Kidney (tissue), 14 donors: Measurements from ENCODE around the gene PSMA3. TPM values are rescaled to one million over a fixed set of nuclear protein-coding genes. Genes with fewer than 3 reads are reported as not detected.
"Not testable (repeated sequence)": the region's sequence is repeated elsewhere in the genome, so short reads cannot be mapped to it uniquely, and the experiment has no call there.

Experiments
- DNase-seq, 5 donors: peaks; one replicate each; pipeline ENCODE4 v3.0.0-alpha.2; 2013 to 2020
- FAIRE-seq: peaks from 2 replicates; lab custom pipeline; 2012; peaks lifted over from hg19 to GRCh38; lab: Jason Lieb, UNC
- H3K27ac ChIP-seq, 2 donors: one replicate each; pipeline ENCODE4 v1.7.0; 2013; ENCODE audit warnings: low read depth in 2 of 2, low read length in 2 of 2, inconsistent platforms in 1 of 2
- H3K27me3 ChIP-seq: one replicate; pipeline ENCODE4 v1.7.1; 2013; ENCODE audit warnings: low read length, inconsistent platforms; ENCODE audit not compliant: control insufficient read depth, insufficient read depth
- H3K36me3 ChIP-seq, 3 donors: one replicate each; pipeline versions ENCODE4 v1.7.0 to v1.7.1; 2013; ENCODE audit warnings: low read length in 3 of 3, control low read depth in 1 of 3, inconsistent platforms in 1 of 3; ENCODE audit not compliant: insufficient read depth in 3 of 3, control insufficient read depth in 2 of 3
- H3K4me1 ChIP-seq, 3 donors: one replicate each; pipeline versions ENCODE4 v1.7.0 to v1.7.1; 2013; ENCODE audit warnings: low read length in 3 of 3, inconsistent platforms in 1 of 3, low read depth in 1 of 3; ENCODE audit not compliant: control insufficient read depth in 2 of 3, insufficient read depth in 2 of 3
- H3K4me3 ChIP-seq, 3 donors: one replicate each; pipeline versions ENCODE4 v1.7.0 to v1.8.1; 2013; ENCODE audit warnings: low read length in 3 of 3, control low read depth in 1 of 3, inconsistent platforms in 1 of 3
- H3K9ac ChIP-seq, 3 donors: one replicate each; pipeline versions ENCODE4 v1.7.0 to v1.7.1; 2013; ENCODE audit warnings: low read length in 3 of 3, control low read depth in 1 of 3, inconsistent platforms in 1 of 3
- H3K9me3 ChIP-seq, 3 donors: one replicate each; pipeline versions ENCODE4 v1.7.0 to v1.7.1; 2013; ENCODE audit warnings: low read length in 3 of 3, control low read depth in 1 of 3, inconsistent platforms in 1 of 3; ENCODE audit not compliant: control insufficient read depth in 2 of 3, insufficient read depth in 1 of 3
- CTCF ChIP-seq: IDR thresholded peaks from 3 replicates; pipeline ENCODE4 v1.5.1; 2012; ENCODE audit warnings: mild to moderate bottlenecking, moderate library complexity, borderline replicate concordance; ENCODE audit not compliant: insufficient read depth; ENCODE audit errors: extremely low read depth
- intact Hi-C: fragments of 100-400 bp; cut with DNase I; formaldehyde crosslinking; loops from one replicate; pipeline ENCODE4 v1.11.1; 2022
- polyA plus RNA-seq: library from polyadenylated mRNA; stranded (reverse); fragments of 350-450 nt; fragmentation: Illumina TruSeq; extraction: RNeasy Lipid Tissue Mini Kit (QIAGEN cat#74804); gene quantifications from one replicate; pipeline ENCODE4 v1.2.3, GENCODE V29; 2014; ENCODE audit warnings: low read depth, low replicate concordance; ENCODE audit not compliant: insufficient read depth
- total RNA-seq: library from RNA; stranded (reverse); fragmentation: NEBNext Ultra II Directional; extraction: Animal tissue kit (Norgen Biotek cat#: 25700); gene quantifications from one replicate; pipeline ENCODE4 v1.2.1, GENCODE V29; 2021
- donor health status: control.
- donor health status: control.
- donor health status: control.
- donor health status: control.
- donor health status: control.
- donor health status: DM: yes; HTN: yes; CAD: no.
- donor health status: Normal renal cell carcinoma (clear cell type).

Gene PSMA3
- total and polyA plus RNA-seq, 2 donors from 2014 or later: 151 to 164 TPM

GRCh38 chr14:58258156-58258555 is 13.5 kb downstream of the PSMA3 start:
- Histone ChIP-seq H3K4me1 (no peaks in the 10 kb centered on the region), H3K4me3 (no peak overlapping the region), H3K9me3 (no peaks in the 10 kb centered on the region), H3K9ac (no peak overlapping the region), H3K27ac (no peak overlapping the region), H3K36me3 (peaks cover 12 to 40% (median 19%) of the 10 kb centered on the region in 3 donors), H3K27me3 (no peaks in the 10 kb centered on the region)
- intact Hi-C loops: no loop called here
- no peak for TF ChIP-seq CTCF
- DNase-seq: no peak
- no peak for FAIRE-seq

- H3K27ac ChIP-seq, DNase-seq, H3K4me3 ChIP-seq, FAIRE-seq, H3K4me1 ChIP-seq, H3K27me3 ChIP-seq, H3K9ac ChIP-seq, H3K9me3 ChIP-seq, intact Hi-C loops: not testable (repeated sequence)
- peaks cover 14 to 55% (median 31%) of the 10 kb centered on the region in 3 donors for H3K36me3 ChIP-seq
Measured at GRCh38 chr14:58262005-58262404, 17.4 kb downstream of the PSMA3 start.

DNA sequence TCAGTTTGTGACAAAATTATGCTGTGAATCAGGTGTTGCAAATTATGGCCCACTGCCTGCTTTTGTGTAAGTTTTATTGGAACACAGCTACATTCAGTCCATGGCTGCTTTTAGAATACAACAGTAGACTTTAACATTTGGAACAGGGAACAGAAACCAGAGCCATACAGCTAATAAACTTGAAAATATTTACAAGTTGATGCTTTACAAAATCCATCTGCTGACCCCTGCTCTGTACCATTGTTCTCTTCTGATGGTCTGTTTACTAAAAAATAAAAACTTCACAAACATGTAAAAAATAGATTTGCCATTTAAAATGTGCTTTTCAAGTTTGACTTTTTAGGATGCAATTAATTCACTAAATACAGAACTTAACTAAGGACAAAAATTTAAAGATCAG is 20.8 kb downstream of the PSMA3 start:
- DNase-seq: peak in 2 of 5 donors; percentile 27 to 75
- Histone ChIP-seq H3K36me3 (peaks cover 8 to 57% (median 31%) of the 10 kb centered on the region in 3 donors), H3K9ac (no peak overlapping the region), H3K27me3 (no peaks in the 10 kb centered on the region), H3K4me3 (no peak overlapping the region), H3K4me1 (peaks cover 0 to 4% (median 0%) of the 10 kb centered on the region in 3 donors), H3K9me3 (no peaks in the 10 kb centered on the region), H3K27ac (no peak overlapping the region)
- FAIRE-seq: no peak
- no peak for TF ChIP-seq CTCF
- intact Hi-C loops: no loop called here

DNA sequence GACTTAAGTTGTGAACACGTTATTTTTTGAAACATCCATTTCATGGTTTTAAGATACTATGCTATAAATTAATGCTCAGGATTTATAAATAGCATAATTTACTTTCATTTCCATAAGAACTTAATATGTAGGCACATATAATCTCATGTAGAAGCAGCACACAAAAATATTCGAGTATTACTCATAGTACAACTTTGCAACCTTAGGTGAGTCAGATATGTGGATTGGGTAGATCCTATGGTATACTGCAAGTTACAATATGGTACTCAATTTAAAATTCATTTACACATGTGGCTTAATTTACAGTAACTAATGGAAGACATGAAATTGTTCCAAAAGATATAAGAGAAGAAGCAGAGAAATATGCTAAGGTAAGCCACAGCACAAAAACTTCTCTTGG is 26.0 kb downstream of the PSMA3 start:
- Histone ChIP-seq H3K4me1 (peaks cover 0 to 11% (median 4%) of the 10 kb centered on the region in 3 donors), H3K4me3 (no peak overlapping the region), H3K27ac (no peak overlapping the region), H3K36me3 (peaks cover 6 to 63% (median 26%) of the 10 kb centered on the region in 3 donors), H3K9ac (no peak overlapping the region), H3K27me3 (no peaks in the 10 kb centered on the region), H3K9me3 (no peaks in the 10 kb centered on the region)
- peak; percentile 53 for FAIRE-seq
- intact Hi-C loops: no loop called here
- no peak for TF ChIP-seq CTCF
- no peak for DNase-seq
